ENCODE measurements around the gene LDLRAD4.

The LDLRAD4 gene

DNA sequence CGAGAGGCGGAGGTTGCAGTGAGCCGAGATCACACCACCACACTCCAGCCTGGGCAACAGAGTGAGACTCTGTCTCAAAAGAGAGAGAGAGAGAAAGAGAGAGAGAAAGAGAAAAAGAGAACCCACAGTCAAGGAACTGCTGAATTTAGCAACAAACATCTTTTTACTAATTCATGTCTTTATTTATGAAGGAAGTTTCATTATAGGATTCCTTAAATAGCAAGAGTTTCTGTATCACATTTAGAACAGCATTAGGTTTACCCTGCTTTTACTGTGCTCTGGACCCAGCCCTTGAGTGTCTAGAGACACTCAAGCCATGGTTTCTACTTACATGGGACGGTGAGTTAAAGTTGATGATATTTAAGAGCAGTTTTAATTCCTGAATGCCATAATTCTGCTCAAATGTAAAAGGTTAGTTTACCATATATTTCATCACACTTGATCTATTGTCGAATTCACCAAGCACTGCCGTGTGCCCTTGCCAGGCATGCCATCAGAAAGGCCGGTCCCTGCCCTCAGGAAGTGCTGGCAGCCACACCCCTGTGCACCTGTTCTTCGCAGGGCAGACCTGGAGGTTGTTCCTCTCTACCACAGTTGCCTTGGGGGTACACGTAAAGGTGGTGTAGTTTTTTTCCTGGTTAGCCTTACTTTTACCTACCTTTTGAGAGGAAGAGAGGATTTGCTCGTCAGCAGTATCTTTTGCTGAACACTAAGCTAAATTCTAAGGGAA, 153.3 kb downstream of the LDLRAD4 start:
- DNase-seq (ENCODE audit: low spot score) = peak; percentile 57

DNA sequence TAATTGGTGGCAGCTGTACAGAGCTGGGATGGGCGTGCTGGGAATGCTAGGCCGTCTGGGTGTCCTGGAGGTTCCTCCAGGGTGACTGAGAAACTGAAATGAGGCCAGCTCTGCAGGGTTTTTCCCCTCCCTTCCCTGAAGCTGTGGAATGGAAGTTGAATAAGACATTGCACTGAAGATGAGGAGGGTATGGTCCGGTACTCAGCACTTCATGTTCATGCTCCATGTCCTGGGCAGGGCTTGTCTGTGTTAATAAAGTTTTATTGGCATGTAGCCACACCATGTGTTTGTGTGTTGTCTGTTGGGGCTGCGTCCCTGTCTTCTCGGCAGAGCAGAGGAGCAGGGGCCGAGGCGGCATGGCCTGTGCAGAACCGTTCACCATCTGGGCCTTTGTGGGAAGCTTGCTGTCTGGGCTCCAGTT, 154.0 kb downstream of the LDLRAD4 start:
- peak; percentile 39 for DNase-seq (ENCODE audit: low spot score)

DNA sequence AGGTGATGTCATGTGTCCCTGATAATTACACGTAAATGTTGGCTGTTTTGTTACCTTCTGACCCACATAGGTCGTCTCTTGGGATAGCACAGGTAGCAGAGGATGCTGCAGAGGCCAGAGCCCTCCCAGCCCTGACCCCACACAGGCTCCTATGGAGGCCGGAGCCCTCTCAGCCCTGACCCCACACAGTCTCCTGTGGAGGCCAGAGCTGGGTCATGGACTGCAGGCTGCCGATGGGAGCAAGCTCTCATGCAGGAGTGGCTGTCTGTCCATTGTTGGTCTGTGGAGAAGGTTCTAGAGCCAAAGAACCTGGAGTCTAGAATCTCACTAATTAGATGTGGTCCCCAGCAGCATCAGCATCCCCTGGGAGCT, 155.5 kb downstream of the LDLRAD4 start:
- no peak for DNase-seq (ENCODE audit: low spot score)

DNA sequence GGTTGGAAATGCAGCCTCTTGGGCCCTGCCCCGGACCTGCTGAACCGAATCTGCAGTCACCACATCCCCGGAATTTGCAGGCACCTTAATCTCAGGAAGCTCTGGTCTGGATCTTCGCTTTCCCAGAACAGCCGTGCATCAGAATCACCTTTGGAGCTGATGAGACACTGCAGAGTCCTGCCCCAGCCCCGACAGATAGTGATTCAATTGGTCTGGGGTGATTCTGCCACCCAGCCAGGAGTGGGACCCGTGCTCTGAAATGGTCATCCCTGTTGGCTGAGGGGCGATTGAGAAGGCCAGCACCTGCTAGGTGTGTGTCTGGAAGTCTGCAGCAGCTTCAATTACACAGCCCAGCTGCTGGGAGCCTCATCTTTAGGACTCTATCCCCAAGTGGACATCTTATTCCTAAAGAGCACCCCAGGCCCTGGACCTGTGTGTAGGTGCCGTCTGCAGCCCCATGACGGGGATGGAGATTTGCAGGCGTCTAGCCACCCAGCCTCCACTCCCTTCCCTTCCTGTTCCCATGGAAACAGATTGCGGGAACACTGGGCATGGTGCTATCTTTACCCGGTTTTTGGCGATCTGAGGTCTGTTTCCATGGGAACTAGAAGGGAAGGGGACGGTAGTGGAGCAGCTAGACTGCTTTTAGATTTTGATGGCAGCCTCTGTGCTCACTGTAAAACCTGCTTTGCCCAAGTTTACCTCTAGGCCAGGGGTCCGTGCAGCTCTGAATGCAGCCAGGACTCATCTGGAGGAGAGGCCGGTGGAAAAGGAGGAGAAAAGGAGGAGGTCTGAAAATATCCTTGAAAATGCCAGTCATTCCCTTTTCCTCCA, 156.1 kb downstream of the LDLRAD4 start:
- peak; percentile 98 for DNase-seq (ENCODE audit: low spot score)

DNA sequence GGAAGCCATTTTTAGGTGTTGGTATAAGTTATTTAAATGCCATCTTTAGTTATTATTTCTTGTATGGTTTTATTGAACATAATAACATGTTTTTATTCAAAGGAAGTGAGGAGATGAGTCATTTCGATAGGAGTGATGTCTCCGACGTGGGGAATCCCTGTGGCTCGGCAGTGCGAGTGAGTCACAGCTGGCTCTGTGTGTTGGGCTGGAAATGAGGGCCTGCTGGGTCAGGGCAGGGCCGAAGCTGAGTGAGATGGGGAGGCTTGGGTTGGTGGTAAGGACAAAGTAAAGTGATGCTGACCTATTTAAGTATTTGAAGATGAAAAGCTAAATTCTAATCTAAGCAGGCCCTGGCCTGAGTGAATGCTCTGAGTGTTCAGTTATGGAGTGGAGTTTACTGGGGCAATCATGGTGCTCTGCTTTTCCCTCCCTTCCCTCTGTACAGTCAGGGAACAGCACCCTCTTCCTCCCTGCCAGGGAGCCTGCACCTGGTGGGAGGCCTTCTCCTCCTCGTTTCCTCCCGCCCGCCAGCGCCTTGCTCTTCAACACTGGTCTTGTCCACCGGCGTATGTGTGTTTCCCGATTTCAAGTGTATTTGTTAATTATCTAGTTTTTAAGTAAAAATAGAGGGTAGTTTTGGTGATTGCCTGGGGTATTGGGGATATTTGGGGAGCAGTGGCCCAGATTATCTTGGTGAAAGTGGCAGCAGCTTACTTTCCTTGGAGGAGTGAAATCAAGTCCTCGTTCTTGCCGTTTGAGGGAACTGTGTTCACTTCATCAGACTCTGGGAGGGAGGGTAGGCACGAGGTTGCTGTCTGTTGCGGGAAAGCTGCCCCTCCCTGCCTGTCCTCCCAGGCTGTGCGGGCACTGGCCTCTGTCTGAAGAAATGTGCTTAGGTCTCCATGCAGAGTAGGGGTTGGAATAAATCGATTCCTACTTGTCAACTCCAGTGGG, 157.0 kb downstream of the LDLRAD4 start:
- no peak for DNase-seq (ENCODE audit: low spot score)

DNA sequence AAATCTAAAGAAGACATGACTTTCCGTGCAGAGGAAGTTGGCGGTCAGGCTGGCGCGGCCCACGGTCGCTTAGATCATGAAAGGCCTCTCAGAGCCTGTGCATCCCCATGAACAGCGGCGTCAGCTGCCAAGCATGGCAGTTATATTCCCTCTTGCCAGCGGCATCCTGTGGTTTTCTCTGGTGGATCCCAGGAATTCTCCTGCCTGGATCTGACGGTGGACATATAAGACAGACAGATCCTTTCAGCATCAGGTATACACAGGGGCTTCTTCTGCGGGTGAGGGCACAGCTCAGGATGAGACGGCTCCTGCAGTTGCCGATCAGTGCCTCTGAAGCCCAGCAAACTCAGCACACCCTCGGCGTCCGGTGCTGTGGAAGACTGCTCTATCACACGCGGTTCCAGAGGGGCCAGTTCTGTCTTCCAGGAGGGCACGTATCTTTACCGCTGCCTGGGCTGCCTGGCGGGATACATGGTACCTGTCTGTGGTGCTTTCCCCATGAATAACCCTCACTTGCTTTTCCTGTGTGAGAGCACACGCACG, 157.8 kb downstream of the LDLRAD4 start:
- peak; percentile 69 for DNase-seq (ENCODE audit: low spot score)

DNA sequence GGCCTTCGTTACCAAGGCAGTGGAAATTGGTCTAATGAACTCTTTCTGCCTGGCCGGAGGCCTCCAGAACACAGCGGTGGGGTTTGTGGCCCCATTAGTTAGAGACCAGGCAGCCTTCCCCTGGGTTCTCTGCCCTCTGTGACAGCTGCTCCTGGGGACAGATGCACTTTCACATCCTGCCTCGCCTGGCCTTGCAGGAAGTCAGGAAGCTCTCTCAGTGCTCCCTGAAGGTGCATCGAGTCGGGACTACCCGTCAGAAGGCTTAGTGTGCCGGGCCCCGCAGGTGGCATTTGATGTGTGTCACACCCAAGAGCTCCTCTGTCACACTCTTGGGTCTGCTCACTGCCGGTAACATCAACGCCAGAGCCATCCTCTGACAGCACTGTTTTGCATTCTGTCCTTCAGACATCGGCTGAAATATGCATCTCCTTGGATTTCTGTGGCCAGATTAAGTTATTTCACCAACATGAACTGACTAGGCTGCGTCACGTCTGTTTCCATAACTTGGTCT, 158.3 kb downstream of the LDLRAD4 start:
- DNase-seq (ENCODE audit: low spot score) = no peak

DNA sequence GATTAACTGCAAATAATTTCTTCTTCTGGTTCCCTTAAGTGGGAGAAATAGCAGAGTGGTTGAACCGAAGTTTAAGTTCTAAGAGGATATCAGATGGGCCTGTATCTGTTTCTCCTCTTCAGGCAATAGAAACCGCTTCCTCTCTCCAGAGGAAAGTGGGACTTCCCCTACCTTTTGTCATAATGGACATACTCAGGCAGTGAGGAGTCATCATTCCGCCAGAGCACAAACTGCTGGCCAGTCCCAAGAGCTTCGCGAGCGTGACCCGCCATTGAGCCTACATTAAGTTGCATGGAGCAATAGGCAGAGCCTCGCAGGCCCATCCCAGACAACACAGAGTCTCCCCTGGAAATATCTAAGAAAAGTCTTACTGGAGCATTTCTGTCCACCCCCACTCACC, 158.9 kb downstream of the LDLRAD4 start:
- DNase-seq (ENCODE audit: low spot score) = no peak

DNA sequence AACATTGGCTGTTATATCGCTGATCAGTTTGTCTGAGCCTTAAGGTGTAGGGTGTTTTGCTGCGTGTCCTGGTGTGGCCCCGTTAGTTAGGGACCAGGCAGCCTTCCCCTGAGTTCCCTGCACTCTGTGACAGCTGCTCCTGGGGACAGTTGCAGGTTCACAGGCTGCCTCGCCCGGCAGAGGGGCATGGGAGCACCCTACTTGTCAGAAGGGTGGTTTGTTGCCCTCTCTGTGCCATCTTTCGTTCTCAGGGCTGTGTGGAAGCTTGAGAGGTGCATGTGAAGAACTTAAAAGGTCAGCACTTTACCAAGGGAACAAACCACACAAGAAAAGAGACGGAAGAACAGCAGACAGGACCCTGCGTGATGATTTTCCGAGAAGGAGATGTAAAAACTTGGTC, 159.6 kb downstream of the LDLRAD4 start:
- no peak for DNase-seq (ENCODE audit: low spot score)

DNA sequence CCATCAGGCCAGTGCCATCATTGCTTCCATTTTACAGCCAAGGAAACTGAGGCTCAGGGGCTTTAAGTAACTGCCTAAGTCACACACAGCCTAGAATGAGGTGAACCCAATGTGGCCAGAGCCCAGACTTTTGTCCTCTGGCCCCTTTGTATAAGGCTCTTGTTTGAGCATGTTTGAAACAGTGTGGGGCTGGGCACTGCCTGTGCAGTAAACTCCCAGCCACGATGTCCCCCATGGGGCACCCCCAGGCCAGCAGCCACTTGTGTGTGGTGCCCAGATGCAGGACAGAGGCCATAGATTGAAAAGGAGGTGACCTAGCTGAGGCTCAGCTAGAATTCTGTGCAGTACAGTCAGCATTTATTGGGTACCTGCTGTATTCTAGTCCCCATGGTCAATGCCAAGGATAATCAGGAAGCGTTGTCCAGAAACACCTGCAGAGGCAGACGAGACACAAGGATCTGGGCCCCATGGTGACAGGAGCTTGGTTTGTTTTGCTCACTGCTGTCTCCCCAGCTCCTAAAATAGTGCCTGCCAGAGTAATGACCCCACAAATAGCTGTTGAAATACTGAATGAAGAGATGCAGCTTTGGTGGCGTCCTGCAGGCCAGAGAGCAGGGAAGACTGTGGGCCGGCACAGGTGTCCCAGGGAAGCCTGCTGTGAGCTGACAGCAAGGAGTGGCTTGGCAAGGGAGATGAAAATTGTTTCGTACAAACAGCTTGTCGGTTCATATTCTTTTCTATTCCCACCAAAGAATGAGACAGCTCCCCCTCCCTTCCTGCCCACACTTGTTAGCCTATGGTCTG, 160.7 kb downstream of the LDLRAD4 start:
- peak; percentile 80 for DNase-seq (ENCODE audit: low spot score)

DNA sequence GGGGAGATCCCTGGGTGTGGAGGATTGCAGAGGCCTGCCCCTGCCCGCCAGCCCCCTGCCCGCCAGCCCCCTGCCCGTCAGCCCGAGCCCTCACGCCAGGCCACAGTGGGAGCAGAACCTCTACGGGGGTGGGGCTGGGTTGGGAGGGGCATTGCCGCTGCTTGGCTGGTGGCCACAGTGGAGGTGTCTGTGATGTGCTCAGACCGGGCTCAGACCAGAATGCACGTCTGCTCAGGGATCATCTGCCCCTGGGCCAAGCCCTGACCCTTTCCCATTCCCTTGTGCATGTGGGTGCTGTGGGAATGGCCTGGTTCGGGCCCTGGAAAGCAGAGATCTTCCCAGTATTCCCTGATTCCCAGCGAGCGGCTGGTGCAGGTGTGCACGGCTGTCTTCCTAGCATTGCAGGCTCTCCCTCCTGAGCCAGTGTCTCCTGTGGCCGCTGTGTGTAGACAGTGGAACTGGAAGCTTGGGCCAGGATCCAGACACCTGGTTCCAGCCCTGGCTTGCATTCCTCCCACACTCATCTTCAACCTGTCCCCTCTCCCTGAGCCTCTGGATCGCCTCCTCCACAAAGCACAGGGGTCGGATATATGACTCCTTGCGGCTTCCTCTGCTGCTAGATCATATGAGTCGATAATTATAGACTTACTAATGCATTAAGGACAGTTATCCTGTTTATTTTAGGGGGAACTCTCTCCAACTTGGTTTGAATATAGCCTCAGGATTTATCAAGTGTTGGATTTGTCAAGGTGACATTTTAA, 161.6 kb downstream of the LDLRAD4 start:
- no peak for DNase-seq (ENCODE audit: low spot score)

DNA sequence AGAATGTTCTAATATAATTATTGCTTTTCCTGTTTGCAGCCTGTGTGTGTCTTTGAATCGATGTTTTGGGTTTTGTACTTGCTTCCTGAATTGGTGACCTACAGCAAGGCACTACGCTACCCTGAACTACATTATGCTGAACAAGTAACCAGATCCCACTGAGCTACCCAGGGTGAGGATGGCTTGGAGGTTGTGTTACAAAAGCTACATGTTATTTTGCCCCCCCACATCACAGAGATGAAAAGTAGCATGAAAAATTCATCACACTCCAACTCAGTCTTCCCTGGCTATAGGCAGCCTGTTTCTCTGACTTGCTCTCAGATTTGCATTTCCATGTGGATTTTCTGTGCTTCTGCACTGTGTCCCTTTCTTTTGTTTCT, 162.1 kb downstream of the LDLRAD4 start:
- DNase-seq (ENCODE audit: low spot score) = no peak

DNA sequence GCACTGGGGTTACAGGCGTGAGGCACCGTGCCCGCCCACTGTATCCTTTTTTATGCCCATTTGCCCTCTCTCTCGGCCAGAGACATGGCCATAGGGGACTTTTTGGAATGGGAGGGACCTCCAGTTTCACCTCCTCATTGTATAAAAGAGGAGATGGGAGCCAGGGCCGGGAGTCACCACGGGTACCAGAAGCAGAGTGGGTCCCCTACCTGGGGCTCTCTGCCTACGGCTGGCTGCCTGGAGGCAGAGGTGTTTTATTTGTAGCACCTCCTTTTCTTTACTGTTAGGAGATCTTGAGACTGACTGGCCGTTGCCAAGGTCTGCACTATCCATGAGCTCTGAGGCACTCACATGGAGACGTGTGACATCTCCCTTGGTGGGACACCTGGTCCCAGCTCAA, 162.8 kb downstream of the LDLRAD4 start:
- DNase-seq (ENCODE audit: low spot score) = no peak

DNA sequence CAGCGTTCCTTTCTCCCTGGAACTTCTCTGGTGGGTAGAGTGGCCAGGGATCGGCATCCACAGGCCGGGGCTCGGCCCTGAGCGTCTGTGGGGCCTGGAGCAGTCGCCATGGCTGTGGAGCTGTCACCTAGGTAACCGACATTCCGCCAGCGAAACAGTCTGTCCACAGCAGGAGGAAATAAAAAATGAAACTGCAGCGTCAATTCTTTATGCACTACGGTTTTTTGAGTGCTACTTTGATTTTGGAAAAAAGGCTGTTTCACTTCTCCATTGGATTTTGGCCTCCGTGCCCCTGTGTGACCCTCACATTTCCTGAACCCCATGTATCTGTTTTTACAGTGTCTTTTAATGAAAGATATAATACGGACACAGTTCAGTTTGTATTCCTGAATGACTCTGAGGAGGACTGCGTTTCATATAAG, 163.4 kb downstream of the LDLRAD4 start:
- DNase-seq (ENCODE audit: low spot score) = peak; percentile 76

DNA sequence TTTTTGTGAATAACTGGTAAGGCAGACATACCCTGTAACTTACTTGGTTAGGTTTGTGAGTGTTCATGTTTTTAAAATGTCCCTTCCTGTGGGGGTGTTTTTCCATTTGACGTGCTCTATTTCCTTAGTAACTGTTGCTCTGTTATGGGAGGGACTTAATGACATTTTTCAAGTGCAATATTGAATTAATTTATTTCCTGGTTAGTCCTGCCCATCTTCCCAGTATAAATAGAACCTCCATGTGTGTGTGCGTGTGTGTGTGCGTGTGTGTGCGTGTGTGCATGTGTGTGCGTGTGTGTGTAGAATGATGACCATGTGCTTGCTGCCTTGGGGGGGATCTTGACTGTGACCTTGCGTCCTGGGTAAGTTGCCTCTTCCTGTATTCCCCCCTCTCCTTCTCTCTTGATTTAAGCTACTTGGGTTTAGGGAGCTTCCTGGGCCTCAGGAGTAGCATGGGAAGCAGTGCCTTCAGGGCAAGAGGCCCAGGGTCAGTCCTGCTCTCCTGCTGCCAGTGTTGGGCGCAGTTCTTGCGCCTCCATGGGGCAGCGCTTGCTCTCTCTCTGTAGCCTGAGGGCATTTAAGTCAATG, 163.9 kb downstream of the LDLRAD4 start:
- no peak for DNase-seq (ENCODE audit: low spot score)

DNA sequence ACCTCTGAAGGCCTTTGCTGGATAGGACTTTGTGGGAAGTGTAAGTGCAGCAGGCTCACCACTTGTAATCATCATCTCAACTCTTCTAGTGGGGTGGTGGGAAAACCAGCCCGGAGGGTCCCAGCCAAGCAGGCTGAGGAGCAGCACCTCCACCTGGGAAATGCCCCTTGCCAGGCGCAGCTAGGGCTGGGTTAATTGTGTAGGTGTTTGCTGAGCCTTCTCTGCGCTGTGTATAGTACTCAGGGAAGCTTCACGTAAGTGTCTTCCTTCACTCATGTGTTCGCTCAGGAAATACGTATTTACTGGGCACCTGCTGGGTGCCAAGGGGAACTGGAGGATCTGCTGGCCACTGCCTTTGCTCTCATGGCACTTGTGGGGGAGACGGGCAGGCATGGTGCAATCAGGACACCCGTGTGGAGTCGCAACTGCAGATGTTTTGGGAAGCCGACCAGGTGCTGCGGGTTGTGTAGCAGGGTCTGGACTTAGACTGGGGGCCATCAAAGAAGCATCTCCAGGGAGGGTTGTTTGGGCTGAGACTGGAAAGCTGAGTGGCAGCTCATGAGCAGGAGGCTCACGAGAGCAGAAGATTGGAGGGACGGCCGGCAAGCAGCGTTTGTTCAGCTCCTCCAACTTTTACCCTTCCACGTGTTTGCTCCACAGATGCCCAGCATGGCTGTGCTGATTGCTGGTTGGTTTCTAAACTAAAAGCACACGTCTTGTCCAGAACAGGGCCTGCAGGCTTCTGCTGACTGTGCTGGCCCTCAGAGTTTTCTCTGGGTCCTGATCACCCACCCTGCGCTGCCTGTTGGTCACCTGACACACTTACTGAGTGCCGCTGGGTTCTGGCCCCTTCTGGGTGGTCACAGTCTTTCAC, 164.6 kb downstream of the LDLRAD4 start:
- DNase-seq (ENCODE audit: low spot score) = no peak

DNA sequence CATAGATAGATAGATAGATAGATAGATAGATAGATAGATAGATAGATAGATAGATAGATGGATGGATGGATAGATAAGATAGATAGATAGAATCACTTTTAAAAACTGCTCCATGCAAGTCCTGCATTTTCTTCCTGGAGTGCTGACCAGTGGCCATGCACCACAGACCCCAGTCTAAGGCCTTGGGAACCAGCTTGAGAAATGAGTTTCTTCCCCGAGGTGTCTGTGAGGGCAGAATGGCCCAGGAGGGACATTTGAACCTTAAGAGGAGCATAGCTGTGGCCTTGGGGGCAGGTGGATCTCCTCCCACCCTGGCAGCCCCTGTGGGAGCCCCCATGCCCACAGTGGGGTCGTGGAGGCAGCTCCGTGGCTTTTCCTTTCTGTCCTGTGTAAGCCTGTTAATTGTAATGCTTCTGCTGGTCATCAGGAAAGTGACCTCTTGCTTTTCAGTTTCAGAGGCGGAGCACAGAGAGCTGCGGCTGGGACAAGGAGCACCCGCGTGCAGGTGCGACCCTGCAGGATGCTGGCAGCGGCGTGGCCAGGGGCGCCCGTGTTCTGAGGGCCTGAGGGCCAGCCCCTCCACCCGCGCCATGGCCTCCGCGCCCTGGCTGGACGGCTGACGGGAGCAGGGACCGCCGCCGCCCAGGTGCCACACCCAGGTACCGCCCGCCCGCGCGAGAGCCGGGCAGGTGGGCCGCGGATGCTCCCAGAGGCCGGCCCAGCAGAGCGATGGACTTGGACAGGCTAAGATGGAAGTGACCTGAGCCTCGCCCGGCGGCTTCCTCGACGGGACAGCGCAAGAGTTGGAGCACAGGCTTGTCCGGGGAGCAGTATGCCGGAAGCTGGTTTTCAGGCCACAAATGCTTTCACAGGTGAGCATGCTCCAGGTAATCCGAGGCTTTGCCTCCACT, 168.6 kb downstream of the LDLRAD4 start:
- no peak for DNase-seq (ENCODE audit: low spot score)
